Measurements from ENCODE around the gene MSTN.

GRCh38 chr2:190097115-190097514 is 34.6 kb upstream of the MSTN start:
- no peak for TF ChIP-seq POLR2AphosphoS5 (IDR thresholded peaks at IDR 0.05)
- no peak for TF ChIP-seq CTCF (IDR thresholded peaks at IDR 0.05; ENCODE audit: poor library complexity, severe bottlenecking)
- no peak for TF ChIP-seq TAF1 (IDR thresholded peaks at IDR 0.05; ENCODE audit: low read depth)

All from neural cell (in vitro differentiated cells).